GM12875 (cell line): Measurements from ENCODE around the gene CUEDC2.

Experiments used
- H3K4me3 ChIP-seq: one replicate; pipeline ENCODE4 v1.5.1; 2011; ENCODE audit warnings: low read depth, low read length, control low read depth
- CTCF ChIP-seq: IDR thresholded peaks from 2 replicates; pipeline ENCODE4 v1.5.1; 2011; ENCODE audit warnings: low read depth, mild to moderate bottlenecking, control low read depth, inconsistent platforms, low read length, moderate library complexity, borderline replicate concordance; ENCODE audit not compliant: insufficient read depth

The CUEDC2 gene

GRCh38 chr10:102408131-102408727, 24.1 kb downstream of the CUEDC2 start:
- no peak overlapping the region for H3K4me3 ChIP-seq
- no peak for TF ChIP-seq CTCF

- H3K4me3 ChIP-seq, result no peak overlapping the region
- TF ChIP-seq CTCF, result no peak
These were observed 24.8 kb downstream of the CUEDC2 start for GRCh38 chr10:102407425-102408130.

GRCh38 chr10:102406815-102407214, 25.6 kb downstream of the CUEDC2 start:
- no peak for TF ChIP-seq CTCF
- no peak overlapping the region for H3K4me3 ChIP-seq

GRCh38 chr10:102405632-102406031, 26.7 kb downstream of the CUEDC2 start:
- no peak for TF ChIP-seq CTCF
- no peak overlapping the region for H3K4me3 ChIP-seq

- H3K4me3 ChIP-seq, result no peak overlapping the region
- TF ChIP-seq CTCF, result no peak
These were observed 27.2 kb downstream of the CUEDC2 start for GRCh38 chr10:102405108-102405571.

GRCh38 chr10:102404361-102405107, 27.8 kb downstream of the CUEDC2 start:
- H3K4me3 ChIP-seq, result no peak overlapping the region
- TF ChIP-seq CTCF, result no peak
